ENCODE data around the gene OXTR. TPM values are rescaled to one million over a fixed set of nuclear protein-coding genes. Genes with fewer than 3 reads are reported as not detected.

OXTR gene
- total RNA-seq, 2 donors from 2014 or later: 0.62 to 1.5 TPM

GRCh38 chr3:8762607-8763377 is 6.6 kb downstream of the OXTR start:
- H3K36me3 Mint-ChIP-seq (ENCODE audit: insufficient read depth in 2 of 2): no peaks in the 10 kb centered on the region
- no peak overlapping the region for H3K4me3 Mint-ChIP-seq
- no peaks in the 10 kb centered on the region for H3K9me3 Mint-ChIP-seq
- ATAC-seq (replicated peaks in 1 of 2): no peak
- no peak overlapping the region for H3K27ac Mint-ChIP-seq
- DNase-seq: no peak
- H3K4me1 Mint-ChIP-seq (ENCODE audit: low read depth): no peaks in the 10 kb centered on the region
- H3K27me3 Mint-ChIP-seq (ENCODE audit: low read depth): peaks cover 11% of the 10 kb centered on the region

GRCh38 chr3:8761866-8762265 is 7.5 kb downstream of the OXTR start:
- no peaks in the 10 kb centered on the region for H3K4me1 Mint-ChIP-seq (ENCODE audit: low read depth)
- no peak overlapping the region for H3K4me3 Mint-ChIP-seq
- no peaks in the 10 kb centered on the region for H3K9me3 Mint-ChIP-seq
- peaks cover 6% of the 10 kb centered on the region for H3K27me3 Mint-ChIP-seq (ENCODE audit: low read depth)
- H3K27ac Mint-ChIP-seq: no peak overlapping the region
- no peak for DNase-seq
- ATAC-seq (replicated peaks in 1 of 2): no peak
- no peaks in the 10 kb centered on the region for H3K36me3 Mint-ChIP-seq (ENCODE audit: insufficient read depth in 2 of 2)

- Mint-ChIP-seq H3K9me3 (no peaks in the 10 kb centered on the region), H3K27ac (no peak overlapping the region), H3K4me3 (no peak overlapping the region), H3K27me3 (ENCODE audit: low read depth) (no peaks in the 10 kb centered on the region), H3K36me3 (ENCODE audit: insufficient read depth in 2 of 2) (no peaks in the 10 kb centered on the region), H3K4me1 (ENCODE audit: low read depth) (no peaks in the 10 kb centered on the region)
- no peak for ATAC-seq (replicated peaks in 1 of 2)
- DNase-seq: no peak
These were observed 8.9 kb downstream of the OXTR start for GRCh38 chr3:8760506-8760905.

DNA sequence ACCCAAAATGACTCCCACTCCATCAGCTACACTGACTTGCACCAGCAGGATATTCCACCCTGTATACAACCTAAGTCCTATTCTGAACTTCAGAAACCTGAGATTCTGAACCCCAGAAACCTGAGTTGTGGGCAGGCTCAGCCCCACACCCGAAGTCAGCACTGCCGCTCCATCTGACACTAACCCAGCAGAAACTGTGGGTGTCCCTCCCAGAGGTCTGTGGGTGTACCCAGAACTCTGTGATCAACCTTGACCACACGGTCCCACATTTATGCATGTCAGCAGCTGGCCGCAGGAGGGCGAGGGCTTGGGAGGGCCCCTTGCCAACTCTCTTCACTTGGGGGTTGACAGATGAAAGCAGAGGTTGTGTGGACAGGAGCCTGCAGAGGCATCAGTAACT is 9.3 kb downstream of the OXTR start:
- H3K27ac Mint-ChIP-seq: no peak overlapping the region
- no peaks in the 10 kb centered on the region for H3K4me1 Mint-ChIP-seq (ENCODE audit: low read depth)
- H3K36me3 Mint-ChIP-seq (ENCODE audit: insufficient read depth in 2 of 2): no peaks in the 10 kb centered on the region
- no peak for ATAC-seq (replicated peaks in 1 of 2)
- no peaks in the 10 kb centered on the region for H3K27me3 Mint-ChIP-seq (ENCODE audit: low read depth)
- no peaks in the 10 kb centered on the region for H3K9me3 Mint-ChIP-seq
- no peak for DNase-seq
- H3K4me3 Mint-ChIP-seq: no peak overlapping the region

- Mint-ChIP-seq H3K27me3 (ENCODE audit: low read depth) (no peaks in the 10 kb centered on the region), H3K9me3 (no peaks in the 10 kb centered on the region), H3K36me3 (ENCODE audit: insufficient read depth in 2 of 2) (no peaks in the 10 kb centered on the region), H3K27ac (no peak overlapping the region), H3K4me1 (ENCODE audit: low read depth) (no peaks in the 10 kb centered on the region), H3K4me3 (no peak overlapping the region)
- ATAC-seq (replicated peaks in 1 of 2): no peak
- DNase-seq: no peak
These were observed 10.2 kb downstream of the OXTR start for GRCh38 chr3:8759038-8759707.

DNA sequence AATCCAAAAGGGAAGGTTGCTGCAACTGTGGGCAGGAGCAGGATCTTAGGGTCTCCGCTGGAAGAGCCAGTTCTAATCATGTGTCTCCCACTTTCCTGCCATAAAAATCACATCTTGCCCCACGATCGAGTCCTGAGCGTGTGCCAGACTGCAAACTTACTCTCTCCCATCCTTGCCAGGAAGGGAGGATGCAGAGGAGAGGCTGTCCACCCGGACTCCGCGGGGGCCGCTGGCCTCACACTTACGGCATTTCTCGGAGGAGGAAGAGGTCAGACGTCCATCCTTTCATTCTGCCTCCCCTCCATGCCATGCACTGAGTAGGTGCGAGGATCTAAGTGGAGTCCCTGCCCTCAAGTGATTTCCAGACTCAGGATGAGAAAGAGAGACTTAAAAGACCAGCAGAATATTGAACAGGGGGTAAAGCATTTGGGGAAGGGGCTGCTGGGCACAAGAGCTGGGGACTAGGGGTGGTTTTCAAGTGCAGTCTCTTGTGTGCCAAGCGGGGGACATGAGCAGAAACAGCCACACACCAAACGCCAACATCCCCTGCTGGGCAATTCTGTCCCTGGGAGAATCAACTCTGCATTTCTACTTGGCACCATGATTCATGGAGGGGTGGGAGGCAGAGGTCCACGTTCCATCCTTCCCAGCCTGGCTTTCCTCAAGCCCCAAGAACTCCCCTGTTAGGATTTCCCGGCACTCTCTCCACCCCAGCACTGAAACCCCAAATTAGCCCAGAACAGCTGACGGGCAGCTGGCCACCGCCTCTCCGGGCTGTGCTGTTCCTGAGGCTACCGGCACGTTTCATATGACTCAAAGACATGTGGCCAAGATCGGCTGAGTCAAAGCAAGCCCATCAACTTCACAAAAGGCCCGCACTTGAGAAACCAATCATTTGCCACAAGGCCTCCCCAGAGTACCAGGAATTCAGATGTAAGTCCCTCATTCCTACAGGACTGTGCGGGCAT is 11.6 kb downstream of the OXTR start:
- Mint-ChIP-seq H3K4me3 (no peak overlapping the region), H3K9me3 (no peaks in the 10 kb centered on the region), H3K4me1 (ENCODE audit: low read depth) (no peaks in the 10 kb centered on the region), H3K36me3 (ENCODE audit: insufficient read depth in 2 of 2) (no peaks in the 10 kb centered on the region), H3K27ac (no peak overlapping the region), H3K27me3 (ENCODE audit: low read depth) (no peaks in the 10 kb centered on the region)
- no peak for DNase-seq
- no peak for ATAC-seq (replicated peaks in 1 of 2)

DNA sequence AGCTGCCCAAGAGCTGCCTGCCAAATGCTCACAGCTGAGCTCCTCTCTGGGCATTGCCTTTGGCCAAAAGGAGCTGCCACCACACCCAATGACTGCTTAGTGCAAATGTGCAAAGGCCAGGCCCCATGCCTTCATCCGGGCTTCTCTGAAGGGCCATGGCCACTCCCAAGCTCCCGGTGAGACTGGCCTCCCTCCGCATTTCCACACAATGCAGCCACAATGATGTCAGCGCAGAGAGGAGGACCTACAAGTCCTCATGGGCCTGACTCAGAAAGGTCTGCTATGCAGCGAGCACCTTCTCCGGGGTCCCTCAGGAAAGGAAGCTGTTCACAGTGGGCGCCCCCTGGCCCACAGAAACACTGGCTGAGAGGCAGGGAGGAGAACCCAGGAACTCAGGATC is 12.7 kb downstream of the OXTR start:
- no peaks in the 10 kb centered on the region for H3K36me3 Mint-ChIP-seq (ENCODE audit: insufficient read depth in 2 of 2)
- ATAC-seq (replicated peaks in 1 of 2) (no peak), DNase-seq (no peak)
- no peaks in the 10 kb centered on the region for H3K4me1 Mint-ChIP-seq (ENCODE audit: low read depth)
- no peak overlapping the region for H3K4me3 Mint-ChIP-seq
- no peak overlapping the region for H3K27ac Mint-ChIP-seq
- H3K27me3 Mint-ChIP-seq (ENCODE audit: low read depth): no peaks in the 10 kb centered on the region
- H3K9me3 Mint-ChIP-seq: no peaks in the 10 kb centered on the region

DNA sequence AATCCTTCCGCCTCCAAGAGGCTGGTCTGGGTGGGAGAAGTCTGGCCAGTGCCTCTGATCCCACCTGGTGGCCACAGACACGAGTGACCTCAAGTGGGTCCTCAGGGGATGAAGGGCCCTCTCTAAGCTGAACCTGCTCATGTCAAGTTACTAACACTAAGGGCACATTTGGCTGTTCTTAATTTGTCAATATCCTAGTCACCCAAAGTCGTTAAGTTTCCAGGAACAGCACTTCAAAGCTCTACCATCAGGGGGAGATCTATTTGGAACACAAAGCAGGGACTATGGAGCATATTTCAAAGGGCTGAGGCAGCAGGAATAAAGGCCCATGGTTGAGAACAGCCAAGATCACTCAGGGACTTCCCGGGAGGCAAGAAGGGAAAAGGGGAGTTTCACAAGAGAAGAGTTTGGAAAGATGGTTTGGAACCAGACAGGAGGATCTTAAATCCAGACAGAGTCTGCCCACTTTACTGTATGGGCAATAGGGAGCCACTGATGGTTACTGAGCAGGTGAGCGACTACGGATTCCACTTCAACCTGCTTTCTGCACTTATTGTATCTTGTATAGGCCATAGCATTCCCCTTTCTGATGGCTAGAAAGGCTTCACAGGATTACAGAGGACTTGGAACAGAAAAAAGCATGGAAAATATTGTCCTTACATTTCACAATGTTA is 13.7 kb downstream of the OXTR start:
- no peaks in the 10 kb centered on the region for H3K4me1 Mint-ChIP-seq (ENCODE audit: low read depth)
- DNase-seq (no peak), ATAC-seq (replicated peaks in 1 of 2) (no peak)
- H3K27ac Mint-ChIP-seq: no peak overlapping the region
- no peaks in the 10 kb centered on the region for H3K9me3 Mint-ChIP-seq
- H3K4me3 Mint-ChIP-seq: no peak overlapping the region
- no peaks in the 10 kb centered on the region for H3K36me3 Mint-ChIP-seq (ENCODE audit: insufficient read depth in 2 of 2)
- no peaks in the 10 kb centered on the region for H3K27me3 Mint-ChIP-seq (ENCODE audit: low read depth)

DNA sequence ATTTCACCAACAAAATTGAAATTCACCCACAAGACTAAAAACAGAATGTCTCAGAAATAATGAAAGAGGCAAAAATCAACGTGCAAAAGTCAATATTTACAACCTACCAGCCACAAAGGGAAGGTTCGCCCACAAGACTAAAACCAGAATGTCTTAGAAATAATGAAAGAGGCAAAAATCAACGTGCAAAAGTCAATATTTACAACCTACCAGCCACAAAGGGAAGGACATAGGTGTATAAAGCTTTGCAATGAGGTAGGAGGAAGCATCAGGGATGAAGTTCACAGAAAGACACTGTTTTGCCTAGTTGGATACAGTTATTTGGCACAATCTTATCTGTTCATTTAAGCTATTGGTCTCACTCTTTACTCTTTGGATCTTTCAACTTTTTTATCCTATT is 14.3 kb downstream of the OXTR start:
- no peaks in the 10 kb centered on the region for H3K36me3 Mint-ChIP-seq (ENCODE audit: insufficient read depth in 2 of 2)
- H3K4me1 Mint-ChIP-seq (ENCODE audit: low read depth): no peaks in the 10 kb centered on the region
- ATAC-seq (replicated peaks in 1 of 2) (no peak), DNase-seq (no peak)
- no peaks in the 10 kb centered on the region for H3K9me3 Mint-ChIP-seq
- H3K4me3 Mint-ChIP-seq: no peak overlapping the region
- H3K27ac Mint-ChIP-seq: no peak overlapping the region
- no peaks in the 10 kb centered on the region for H3K27me3 Mint-ChIP-seq (ENCODE audit: low read depth)

- Mint-ChIP-seq H3K4me1 (ENCODE audit: low read depth) (no peaks in the 10 kb centered on the region), H3K27me3 (ENCODE audit: low read depth) (peaks cover under 1% of the 10 kb centered on the region), H3K27ac (no peak overlapping the region), H3K36me3 (ENCODE audit: insufficient read depth in 2 of 2) (no peaks in the 10 kb centered on the region), H3K9me3 (no peaks in the 10 kb centered on the region), H3K4me3 (no peak overlapping the region)
- DNase-seq (no peak), ATAC-seq (replicated peaks in 1 of 2) (no peak)
These were observed 16.6 kb downstream of the OXTR start for GRCh38 chr3:8752832-8753231.

DNA sequence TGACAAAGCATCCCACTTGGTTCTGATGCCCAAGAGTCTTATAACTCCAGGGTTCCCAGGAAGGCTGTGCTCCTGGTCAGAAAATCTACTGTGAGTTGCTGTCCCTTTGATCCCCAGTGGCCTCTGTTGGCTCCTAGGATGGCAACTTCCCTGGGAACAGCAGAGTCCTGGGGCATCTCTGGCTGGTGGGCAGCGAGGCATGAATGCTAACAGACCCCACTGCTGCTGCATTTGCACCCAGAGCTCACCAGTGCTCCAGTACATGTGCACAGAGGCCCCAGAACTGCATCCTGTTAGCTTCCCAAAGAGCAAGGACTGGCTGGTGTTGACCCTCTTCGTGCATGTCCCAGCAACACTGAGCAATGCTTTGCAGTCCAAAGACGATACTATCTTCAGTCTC is 20.1 kb downstream of the OXTR start:
- Mint-ChIP-seq H3K9me3 (no peaks in the 10 kb centered on the region), H3K36me3 (ENCODE audit: insufficient read depth in 2 of 2) (no peaks in the 10 kb centered on the region), H3K4me1 (ENCODE audit: low read depth) (no peaks in the 10 kb centered on the region), H3K27ac (no peak overlapping the region), H3K27me3 (ENCODE audit: low read depth) (peaks cover 9% of the 10 kb centered on the region), H3K4me3 (no peak overlapping the region)
- no peak for DNase-seq
- ATAC-seq (replicated peaks in 1 of 2): no peak

DNA sequence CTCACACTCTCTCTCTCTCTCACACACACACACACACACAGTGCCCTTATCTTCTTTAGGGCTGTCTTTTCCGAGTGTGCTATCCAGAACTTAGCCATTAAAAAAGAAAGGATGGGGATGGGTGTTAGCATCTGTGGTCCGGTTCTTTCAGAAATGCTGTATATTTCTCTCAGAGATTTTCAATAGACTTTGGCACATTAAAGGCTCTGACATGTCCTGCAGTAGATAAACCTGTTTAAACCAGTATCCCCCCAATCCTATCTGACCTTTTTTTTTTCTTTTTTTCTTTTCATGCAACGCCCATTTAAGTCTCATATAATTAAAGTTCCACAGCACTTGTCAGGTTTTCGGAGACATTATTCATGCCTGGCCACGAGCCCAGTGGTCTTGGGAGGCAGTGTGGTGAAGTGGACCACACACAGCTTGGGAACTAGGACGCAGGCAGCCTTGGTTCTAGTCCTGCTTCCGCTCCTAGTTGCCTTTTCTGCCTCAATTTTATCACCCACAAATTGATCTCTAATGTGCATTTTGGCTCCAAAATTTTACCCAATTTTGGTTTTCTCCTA is 22.6 kb downstream of the OXTR start:
- no peaks in the 10 kb centered on the region for H3K9me3 Mint-ChIP-seq
- ATAC-seq (replicated peaks in 1 of 2): no peak
- H3K4me3 Mint-ChIP-seq: no peak overlapping the region
- no peak overlapping the region for H3K27ac Mint-ChIP-seq
- H3K36me3 Mint-ChIP-seq (ENCODE audit: insufficient read depth in 2 of 2): no peaks in the 10 kb centered on the region
- peaks cover 20% of the 10 kb centered on the region for H3K27me3 Mint-ChIP-seq (ENCODE audit: low read depth)
- no peak for DNase-seq
- H3K4me1 Mint-ChIP-seq (ENCODE audit: low read depth): no peaks in the 10 kb centered on the region
